ENCODE measurements around the gene TCAF1.
"Not testable (repeated sequence)": the region's sequence is repeated elsewhere in the genome, so short reads cannot be mapped to it uniquely, and the experiment has no call there.

Gene TCAF1

GRCh38 chr7:143824295-143825135 is 77.5 kb downstream of the TCAF1 start:
- not testable (repeated sequence) for H3K9ac ChIP-seq (ENCODE audit: low read depth in 1 of 2, low read length in 2 of 2); H3K36me3 ChIP-seq (ENCODE audit: control insufficient read depth in 2 of 2, insufficient read depth in 2 of 2, low read length in 2 of 2); H3K9me3 ChIP-seq (ENCODE audit: control insufficient read depth in 2 of 2, low read length in 2 of 2); H3K4me3 ChIP-seq (ENCODE audit: low read length in 2 of 2); H3K27ac ChIP-seq (ENCODE audit: low read depth in 2 of 2, low read length in 2 of 2); H3K27me3 ChIP-seq (ENCODE audit: control insufficient read depth in 2 of 2, insufficient read depth in 2 of 2, low read length in 2 of 2); H3K4me1 ChIP-seq (ENCODE audit: control insufficient read depth in 2 of 2, insufficient read depth in 2 of 2, low read length in 2 of 2)

GRCh38 chr7:143823634-143824294 is 78.2 kb downstream of the TCAF1 start:
- H3K27ac ChIP-seq (ENCODE audit: low read depth in 2 of 2, low read length in 2 of 2); H3K4me1 ChIP-seq (ENCODE audit: control insufficient read depth in 2 of 2, insufficient read depth in 2 of 2, low read length in 2 of 2); H3K9me3 ChIP-seq (ENCODE audit: control insufficient read depth in 2 of 2, low read length in 2 of 2); H3K36me3 ChIP-seq (ENCODE audit: control insufficient read depth in 2 of 2, insufficient read depth in 2 of 2, low read length in 2 of 2); H3K27me3 ChIP-seq (ENCODE audit: control insufficient read depth in 2 of 2, insufficient read depth in 2 of 2, low read length in 2 of 2); H3K4me3 ChIP-seq (ENCODE audit: low read length in 2 of 2); H3K9ac ChIP-seq (ENCODE audit: low read depth in 1 of 2, low read length in 2 of 2): not testable (repeated sequence)

DNA sequence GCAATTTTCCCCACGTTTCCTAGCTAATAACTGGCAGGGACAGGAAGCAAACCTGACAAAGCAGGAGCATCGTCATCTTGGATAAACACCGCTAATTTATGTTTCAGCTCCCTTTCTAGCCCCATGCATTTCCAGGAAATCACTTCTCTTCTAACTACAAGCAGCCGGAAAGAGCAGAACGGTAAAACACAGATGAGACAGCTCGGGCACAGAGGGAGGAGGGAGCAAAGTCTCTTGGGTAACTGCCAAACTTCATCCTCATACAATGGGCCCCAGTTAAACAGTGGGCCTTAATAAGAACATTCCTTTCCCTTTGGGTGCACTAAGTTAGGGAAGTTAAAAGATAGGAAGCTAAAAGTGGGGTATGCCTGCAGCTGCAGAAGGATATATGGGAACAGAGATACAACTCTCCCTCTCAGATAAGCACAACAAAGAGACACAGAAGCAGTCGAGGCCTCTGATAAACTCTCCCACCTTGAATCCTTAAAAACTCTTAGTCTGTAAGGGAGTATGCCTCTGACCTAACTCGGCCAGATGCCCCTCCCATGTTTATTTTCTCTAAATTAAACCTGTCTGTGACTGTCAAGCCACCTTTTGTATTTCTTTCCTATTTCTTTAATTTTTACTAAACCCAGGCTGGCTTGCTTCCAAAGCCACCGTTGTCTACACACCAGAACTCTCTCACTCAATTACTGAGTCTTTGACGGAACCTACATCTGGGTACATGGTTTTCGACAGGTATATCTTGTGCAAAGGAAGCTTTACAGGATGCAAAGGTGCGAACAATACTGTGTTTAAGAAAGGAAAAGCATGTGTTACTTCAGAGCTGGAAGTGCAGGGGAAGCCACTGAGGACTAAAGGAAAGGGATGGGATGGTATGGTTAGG is 80.3 kb downstream of the TCAF1 start:
- H3K4me3 ChIP-seq (ENCODE audit: low read length in 2 of 2): not testable (repeated sequence)

GRCh38 chr7:143817873-143818272 is 84.1 kb downstream of the TCAF1 start:
- not testable (repeated sequence) for H3K9me3 ChIP-seq (ENCODE audit: control insufficient read depth in 2 of 2, low read length in 2 of 2); H3K27ac ChIP-seq (ENCODE audit: low read depth in 2 of 2, low read length in 2 of 2); H3K4me1 ChIP-seq (ENCODE audit: control insufficient read depth in 2 of 2, insufficient read depth in 2 of 2, low read length in 2 of 2); H3K36me3 ChIP-seq (ENCODE audit: control insufficient read depth in 2 of 2, insufficient read depth in 2 of 2, low read length in 2 of 2); H3K27me3 ChIP-seq (ENCODE audit: control insufficient read depth in 2 of 2, insufficient read depth in 2 of 2, low read length in 2 of 2); H3K4me3 ChIP-seq (ENCODE audit: low read length in 2 of 2); H3K9ac ChIP-seq (ENCODE audit: low read depth in 1 of 2, low read length in 2 of 2)

More for the DNA sequence above, 80.3 kb downstream of the TCAF1 start:
- H3K9ac ChIP-seq (ENCODE audit: low read depth in 1 of 2, low read length in 2 of 2); H3K27ac ChIP-seq (ENCODE audit: low read depth in 2 of 2, low read length in 2 of 2); H3K4me1 ChIP-seq (ENCODE audit: control insufficient read depth in 2 of 2, insufficient read depth in 2 of 2, low read length in 2 of 2); H3K9me3 ChIP-seq (ENCODE audit: control insufficient read depth in 2 of 2, low read length in 2 of 2); H3K27me3 ChIP-seq (ENCODE audit: control insufficient read depth in 2 of 2, insufficient read depth in 2 of 2, low read length in 2 of 2); H3K36me3 ChIP-seq (ENCODE audit: control insufficient read depth in 2 of 2, insufficient read depth in 2 of 2, low read length in 2 of 2): not testable (repeated sequence)

- not testable (repeated sequence) for H3K9me3 ChIP-seq (ENCODE audit: control insufficient read depth in 2 of 2, low read length in 2 of 2); H3K4me1 ChIP-seq (ENCODE audit: control insufficient read depth in 2 of 2, insufficient read depth in 2 of 2, low read length in 2 of 2); H3K9ac ChIP-seq (ENCODE audit: low read depth in 1 of 2, low read length in 2 of 2); H3K27me3 ChIP-seq (ENCODE audit: control insufficient read depth in 2 of 2, insufficient read depth in 2 of 2, low read length in 2 of 2); H3K36me3 ChIP-seq (ENCODE audit: control insufficient read depth in 2 of 2, insufficient read depth in 2 of 2, low read length in 2 of 2); H3K4me3 ChIP-seq (ENCODE audit: low read length in 2 of 2); H3K27ac ChIP-seq (ENCODE audit: low read depth in 2 of 2, low read length in 2 of 2)
Observed at GRCh38 chr7:143816471-143817133, 85.4 kb downstream of the TCAF1 start.

DNA sequence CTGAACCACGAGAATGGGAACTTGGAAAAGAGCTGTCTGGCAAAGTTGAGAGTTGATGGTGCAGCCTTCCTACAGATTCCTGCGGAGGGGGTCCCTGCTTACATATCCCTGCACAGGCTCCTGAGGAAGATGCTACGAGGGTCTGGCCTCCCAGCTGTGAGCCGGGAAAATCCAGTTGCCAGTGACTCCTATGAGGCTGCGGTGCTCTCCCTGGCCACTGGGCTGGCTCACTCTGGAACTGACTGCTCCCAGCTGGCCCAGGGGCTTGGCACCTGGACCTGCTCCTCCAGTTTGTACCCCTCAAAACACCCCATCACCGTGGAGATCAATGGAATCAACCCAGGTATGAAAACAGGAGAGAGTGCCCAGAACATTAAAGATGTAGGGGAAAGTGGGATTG is 91.3 kb downstream of the TCAF1 start:
- not testable (repeated sequence) for H3K4me3 ChIP-seq (ENCODE audit: low read length in 2 of 2); H3K27ac ChIP-seq (ENCODE audit: low read depth in 2 of 2, low read length in 2 of 2); H3K9me3 ChIP-seq (ENCODE audit: control insufficient read depth in 2 of 2, low read length in 2 of 2); H3K36me3 ChIP-seq (ENCODE audit: control insufficient read depth in 2 of 2, insufficient read depth in 2 of 2, low read length in 2 of 2); H3K4me1 ChIP-seq (ENCODE audit: control insufficient read depth in 2 of 2, insufficient read depth in 2 of 2, low read length in 2 of 2); H3K27me3 ChIP-seq (ENCODE audit: control insufficient read depth in 2 of 2, insufficient read depth in 2 of 2, low read length in 2 of 2); H3K9ac ChIP-seq (ENCODE audit: low read depth in 1 of 2, low read length in 2 of 2)

DNA sequence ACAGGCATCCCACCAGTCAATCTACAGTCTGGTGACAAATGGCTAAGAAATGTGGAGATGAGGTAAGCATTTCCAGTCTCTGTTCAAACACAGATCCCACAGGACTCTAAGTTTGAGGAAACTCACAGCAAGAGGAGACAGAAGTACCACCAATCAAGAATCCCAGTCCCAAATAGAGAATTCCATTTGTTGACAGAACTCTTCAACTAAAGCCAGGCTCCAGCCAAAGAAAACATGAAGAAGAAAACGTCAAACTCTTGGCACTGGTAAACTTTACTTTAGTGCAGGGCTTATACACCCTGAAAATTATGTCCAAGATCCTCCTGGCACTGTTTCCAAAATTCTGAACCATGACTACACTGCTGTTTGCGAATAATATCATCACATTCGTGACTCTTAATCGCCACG is 95.3 kb downstream of the TCAF1 start:
- H3K9ac ChIP-seq (ENCODE audit: low read depth in 1 of 2, low read length in 2 of 2); H3K4me3 ChIP-seq (ENCODE audit: low read length in 2 of 2); H3K36me3 ChIP-seq (ENCODE audit: control insufficient read depth in 2 of 2, insufficient read depth in 2 of 2, low read length in 2 of 2); H3K27ac ChIP-seq (ENCODE audit: low read depth in 2 of 2, low read length in 2 of 2); H3K9me3 ChIP-seq (ENCODE audit: control insufficient read depth in 2 of 2, low read length in 2 of 2); H3K27me3 ChIP-seq (ENCODE audit: control insufficient read depth in 2 of 2, insufficient read depth in 2 of 2, low read length in 2 of 2); H3K4me1 ChIP-seq (ENCODE audit: control insufficient read depth in 2 of 2, insufficient read depth in 2 of 2, low read length in 2 of 2): not testable (repeated sequence)

All from mucosa of rectum (tissue), 2 donors.